Measurements from ENCODE around the gene NQO1. TPM values are rescaled to one million over a fixed set of nuclear protein-coding genes. Genes with fewer than 3 reads are reported as not detected.
A peak's percentile ranks its signal among the peaks of the same experiment; 100 is the strongest.

Gene NQO1
- polyA plus RNA-seq, result 92.6 to 166 TPM (median 149 TPM) in 3 replicates
- 26.9 TPM for polyA plus RNA-seq (2011; ENCODE audit: low read depth)
- polyA plus RNA-seq (2011; cell fraction: cytosol; rRNA removed), result 104 and 154 TPM in 2 replicates
- polyA plus RNA-seq (2011; cell fraction: nucleus; rRNA removed), result 58.9 and 72.4 TPM in 2 replicates
- 30.4 and 143 TPM in 2 replicates for polyA plus RNA-seq (2012; ENCODE audit: low replicate concordance)
- polyA minus RNA-seq, result 63.0 to 77.3 TPM (median 66.5 TPM) in 3 replicates
- 73.3 TPM for polyA minus RNA-seq (2011; cell fraction: cytosol; rRNA and poly(A)+ RNA removed)
- polyA minus RNA-seq (2011; cell fraction: nucleus; rRNA and poly(A)+ RNA removed), result 20.2 and 26.8 TPM in 2 replicates

GRCh38 chr16:69726313-69727060 is at the start of gene NQO1:
Gene NQO1 (minus strand): TSS chr16:69726560. CDS start chr16:69726439, 121 bp downstream.
- Histone ChIP-seq H3K79me2 (ENCODE audit: control insufficient read depth, insufficient read depth, low read length) (peaks cover 25% of the 10 kb centered on the region), H3K4me2 (ENCODE audit: control insufficient read depth, extremely low read depth, insufficient read depth, low read depth, low read length) (peak within 1 kb of the TSS; percentile 81), H3K9me3 (ENCODE audit: control insufficient read depth, low read depth, low read length) (no peaks in the 10 kb centered on the region), H4K20me1 (ENCODE audit: control insufficient read depth, extremely low read depth, insufficient read depth, low read length) (no peaks in the 10 kb centered on the region), H3K4me1 (ENCODE audit: control insufficient read depth, extremely low read depth, insufficient read depth, low read length) (peaks cover 27% of the 10 kb centered on the region), H3K9me1 (ENCODE audit: control insufficient read depth, extremely low read depth, insufficient read depth, low read length) (no peaks in the 10 kb centered on the region), H3K27ac (ENCODE audit: control insufficient read depth, insufficient read depth, low read length) (peak within 1 kb of the TSS; percentile 78), H3K36me3 (ENCODE audit: control insufficient read depth in 2 of 2, extremely low read depth in 1 of 2, insufficient read depth in 2 of 2, low read length in 2 of 2) (peaks cover under 1 to 2% of the 10 kb centered on the region in 2 experiments), H2AFZ (ENCODE audit: control insufficient read depth, low read length) (peak within 1 kb of the TSS; percentile 77), H3K4me3 (ENCODE audit: control insufficient read depth in 2 of 3, extremely low read depth in 1 of 3, insufficient read depth in 2 of 3, low read depth in 1 of 3, low read length in 3 of 3) (peak within 1 kb of the TSS; percentile 43 to 80 (median 78)), H3K9ac (ENCODE audit: control insufficient read depth, extremely low read depth, insufficient read depth, low read length) (peak within 1 kb of the TSS; percentile 70), H3K27me3 (ENCODE audit: control insufficient read depth, extremely low read depth, insufficient read depth, low read length) (no peaks in the 10 kb centered on the region)
- peak; percentile 89 for DNase-seq (ENCODE audit: low read depth, low spot score)
- dilution Hi-C loops (cut with MboI; ENCODE audit: extremely low pct_ligation_motif_present, low sequenced_read_pairs), result no loop called here
- FAIRE-seq, result peak; percentile 34
- TF ChIP-seq CTCF (optimal IDR thresholded peaks at IDR 0.05 in 1 of 3, IDR thresholded peaks at IDR 0.05 in 1 of 3, conservative IDR thresholded peaks at IDR 0.05 in 1 of 3; ENCODE audit: extremely low read depth in 1 of 3, insufficient read depth in 2 of 3, low read length in 3 of 3), result no peak
- no peak for TF ChIP-seq EZH2 (IDR thresholded peaks at IDR 0.05; ENCODE audit: low read length)

- Histone ChIP-seq H3K27me3 (ENCODE audit: control insufficient read depth, extremely low read depth, insufficient read depth, low read length) (no peaks in the 10 kb centered on the region), H3K4me3 (ENCODE audit: control insufficient read depth in 2 of 3, extremely low read depth in 1 of 3, insufficient read depth in 2 of 3, low read depth in 1 of 3, low read length in 3 of 3) (no peak overlapping the region), H3K79me2 (ENCODE audit: control insufficient read depth, insufficient read depth, low read length) (peaks cover 25% of the 10 kb centered on the region), H3K4me2 (ENCODE audit: control insufficient read depth, extremely low read depth, insufficient read depth, low read depth, low read length) (no peak overlapping the region), H3K27ac (ENCODE audit: control insufficient read depth, insufficient read depth, low read length) (no peak overlapping the region), H3K9me1 (ENCODE audit: control insufficient read depth, extremely low read depth, insufficient read depth, low read length) (no peaks in the 10 kb centered on the region), H4K20me1 (ENCODE audit: control insufficient read depth, extremely low read depth, insufficient read depth, low read length) (no peaks in the 10 kb centered on the region), H3K9ac (ENCODE audit: control insufficient read depth, extremely low read depth, insufficient read depth, low read length) (no peak overlapping the region), H3K4me1 (ENCODE audit: control insufficient read depth, extremely low read depth, insufficient read depth, low read length) (no peaks in the 10 kb centered on the region), H2AFZ (ENCODE audit: control insufficient read depth, low read length) (no peak overlapping the region), H3K36me3 (ENCODE audit: control insufficient read depth in 2 of 2, extremely low read depth in 1 of 2, insufficient read depth in 2 of 2, low read length in 2 of 2) (no peaks in the 10 kb centered on the region), H3K9me3 (ENCODE audit: control insufficient read depth, low read depth, low read length) (no peaks in the 10 kb centered on the region)
- FAIRE-seq (no peak), DNase-seq (ENCODE audit: low read depth, low spot score) (no peak)
- TF ChIP-seq CTCF (optimal IDR thresholded peaks at IDR 0.05 in 1 of 3, IDR thresholded peaks at IDR 0.05 in 1 of 3, conservative IDR thresholded peaks at IDR 0.05 in 1 of 3; ENCODE audit: extremely low read depth in 1 of 3, insufficient read depth in 2 of 3, low read length in 3 of 3), result no peak
- no peak for TF ChIP-seq EZH2 (IDR thresholded peaks at IDR 0.05; ENCODE audit: low read length)
- dilution Hi-C loops (cut with MboI; ENCODE audit: extremely low pct_ligation_motif_present, low sequenced_read_pairs), result no loop called here
Measured at GRCh38 chr16:69775563-69775962, 49.2 kb upstream of the NQO1 start.
